HepG2 (cell line): Measurements from ENCODE around the gene MYD88. TPM values are rescaled to one million over a fixed set of nuclear protein-coding genes. Genes with fewer than 3 reads are reported as not detected.

Source experiments
- ATAC-seq: fragments of 200-7000 bp; cut with Tn5 transposase; 3 replicates; pipeline ENCODE4 v1.9.1; 2020; ENCODE audit warnings: mild to moderate bottlenecking, moderate library complexity
- BruUV-seq: library from RNA; stranded (reverse); fragments of 400-500 nt; replicated peaks from 2 replicates; lab custom pipeline; 2021; lab: Mats Ljungman, UMichigan
- CTCF ChIA-PET: fragments of 300-600 bp; formaldehyde crosslinking; extraction: SDS; loops from one replicate; lab custom pipeline; 2021; ENCODE audit warnings: low total read pairs, inconsistent platforms, low intra/inter-chr PET ratio; lab: Yijun Ruan, JAX
- POLR2A ChIA-PET: fragments of 350-600 bp; sonication (Branson Sonifier 250); formaldehyde crosslinking; loops from one replicate; lab custom pipeline; 2020; ENCODE audit warnings: antibody characterized with exemption, inconsistent platforms; lab: Yijun Ruan, JAX
- DNase-seq: peaks from one replicate; pipeline ENCODE4 v3.0.0-alpha.2; 2015; ENCODE audit warnings: low spot score
- FAIRE-seq: peaks from 3 replicates; lab custom pipeline; 2011; peaks lifted over from hg19 to GRCh38; lab: Jason Lieb, UNC
- H2AFZ ChIP-seq: one replicate; pipeline ENCODE4 v1.6.1; 2011; ENCODE audit warnings: low read length, inconsistent platforms
- H3K27ac ChIP-seq: fragments of 300-600 bp; 3 replicates; pipeline ENCODE4 v1.8.0; 2011; ENCODE audit warnings: mixed run types, mild to moderate bottlenecking, mixed read lengths, low read length, inconsistent platforms; ENCODE audit not compliant: insufficient read depth; ENCODE audit errors: extremely low read length
- H3K27me3 ChIP-seq, 2 experiments: fragments of 200-600 bp in 1 of 2; 2 replicates in 1 of 2; 3 replicates in 1 of 2; pipeline versions ENCODE4 v1.6.0 to v1.8.0; 2011; ENCODE audit warnings: low read length in 2 of 2, mild to moderate bottlenecking in 2 of 2, moderate library complexity in 2 of 2, inconsistent platforms in 1 of 2; ENCODE audit not compliant: insufficient read depth in 2 of 2, control insufficient read depth in 1 of 2
- H3K36me3 ChIP-seq, 2 experiments: fragments of 200-600 bp in 1 of 2; replicated peaks in 1 of 2; 2 replicates in 1 of 2; 3 replicates in 1 of 2; pipeline versions ENCODE4 v1.5.1 to v1.8.0; 2011; ENCODE audit warnings: low read length in 2 of 2, inconsistent platforms in 1 of 2; ENCODE audit not compliant: insufficient read depth in 2 of 2, control insufficient read depth in 1 of 2
- H3K4me1 ChIP-seq: 2 replicates; pipeline ENCODE4 v1.5.1; 2012; ENCODE audit warnings: low read length, inconsistent platforms; ENCODE audit not compliant: insufficient read depth
- H3K4me2 ChIP-seq: 2 replicates; pipeline ENCODE4 v1.6.0; 2011; ENCODE audit warnings: low read depth, low read length, inconsistent platforms
- H3K4me3 ChIP-seq, 3 experiments: fragments of 200-600 bp in 1 of 3; sonication (generic), shearing (Covaris generic) in 1 of 3; replicated peaks in 1 of 3; 2 replicates each; pipeline ENCODE4 v1.5.1; 2011 to 2016; ENCODE audit warnings: low read length in 3 of 3, inconsistent platforms in 2 of 3, low read depth in 2 of 3, mild to moderate bottlenecking in 2 of 3, control low read depth in 1 of 3, mixed read lengths in 1 of 3; ENCODE audit not compliant: insufficient read depth in 1 of 3
- H3K79me2 ChIP-seq: one replicate; pipeline ENCODE4 v1.6.1; 2011; ENCODE audit warnings: low read length, inconsistent platforms; ENCODE audit not compliant: insufficient read depth
- H3K9ac ChIP-seq: 2 replicates; pipeline ENCODE4 v1.6.0; 2011; ENCODE audit warnings: mild to moderate bottlenecking, low read depth, low read length, inconsistent platforms; ENCODE audit not compliant: insufficient read depth
- H3K9me3 ChIP-seq: 2 replicates; pipeline ENCODE4 v1.5.1; 2012; ENCODE audit warnings: mild to moderate bottlenecking, low read length
- H4K20me1 ChIP-seq: 2 replicates; pipeline ENCODE4 v1.6.0; 2011; ENCODE audit warnings: inconsistent platforms, mild to moderate bottlenecking, low read length, moderate library complexity; ENCODE audit not compliant: insufficient read depth
- AFF4 ChIP-seq: sonication (generic); formaldehyde crosslinking; IDR thresholded peaks from 2 replicates; pipeline ENCODE4 v1.4.0; 2020; ENCODE audit warnings: missing genetic modification reagents
- CSRNP1 ChIP-seq: sonication (generic); formaldehyde crosslinking; IDR thresholded peaks from 2 replicates; pipeline ENCODE4 v1.8.1; 2023; ENCODE audit warnings: mild to moderate bottlenecking, missing genetic modification reagents
- HOXA9 ChIP-seq: sonication (generic); formaldehyde crosslinking; IDR thresholded peaks from 2 replicates; pipeline ENCODE4 v1.8.1; 2022; ENCODE audit warnings: missing genetic modification reagents, mild to moderate bottlenecking, moderate library complexity, borderline replicate concordance
- JUN ChIP-seq: sonication (generic); formaldehyde crosslinking; IDR thresholded peaks from 2 replicates; pipeline ENCODE4 v1.4.0; 2020; ENCODE audit warnings: mild to moderate bottlenecking, missing genetic modification reagents
- ZBTB34 ChIP-seq: sonication (generic); formaldehyde crosslinking; IDR thresholded peaks from 2 replicates; pipeline ENCODE4 v1.8.0; 2022; ENCODE audit warnings: mild to moderate bottlenecking, missing genetic modification reagents
- ZNF225 ChIP-seq: sonication (generic); formaldehyde crosslinking; IDR thresholded peaks from 2 replicates; pipeline ENCODE4 v1.4.0; 2020; ENCODE audit warnings: mild to moderate bottlenecking, missing genetic modification reagents
- WGBS: methylation state at CpG from one replicate; pipeline ENCODE4 v1.1.6; 2017; ENCODE audit warnings: low lambda C conversion rate; 5-methylcytosine and 5-hydroxymethylcytosine counted together
- in situ Hi-C: cut with HindIII; loops from 2 replicates; pipeline ENCODE4 v1.10.0; 2017; ENCODE audit warnings: low pct_unique_long_range_greater_than_20kb; ENCODE audit not compliant: extremely low pct_ligation_motif_present
- intact Hi-C: fragments of 100-400 bp; cut with micrococcal nuclease; formaldehyde crosslinking; loops from one replicate; pipeline ENCODE4 v1.10.0; 2022; ENCODE audit not compliant: unreplicated experiment
- polyA plus RNA-seq, 8 experiments: library from polyadenylated mRNA; depleted of rRNA in 3 of 8; stranded (reverse) in 7 of 8; unstranded in 1 of 8; fragments of >200 nt; fragmentation: Illumina TruSeq in 4 of 8; extraction: Trizol in 4 of 8; gene quantifications; 2 replicates each; pipeline versions ENCODE4 v1.2.1 to v1.2.3, GENCODE V29; 2011 to 2016; ENCODE audit warnings: low read depth in 4 of 8, missing spikeins in 1 of 8, mixed read lengths in 1 of 8; ENCODE audit not compliant: insufficient read depth in 1 of 8
- total RNA-seq, 5 experiments: library from RNA; depleted of rRNA; stranded (reverse); fragments of >200 nt; fragmentation: Illumina TruSeq; extraction: Trizol; gene quantifications; 2 replicates each; pipeline ENCODE4 v1.2.3, GENCODE V29; 2016; ENCODE audit warnings: low read depth in 1 of 5

MYD88 gene
- total and polyA plus RNA-seq, 2 of the 13 experiments (the other 11 are each of a cell fraction or from before 2014, with no cell fraction given), result 7.6 to 32.7 TPM

GRCh38 chr3:38129058-38129457 is 9.4 kb upstream of the MYD88 start:
- TF ChIP-seq HOXA9 (CRISPR knock-in tag) (no peak), ZNF225 (no peak), CSRNP1 (CRISPR knock-in tag) (no peak), ZBTB34 (CRISPR knock-in tag) (no peak), AFF4 (CRISPR knock-in tag) (no peak), JUN (no peak)
- Histone ChIP-seq H2AFZ (no peak overlapping the region), H3K36me3 (peaks cover 40 to 86% of the 10 kb centered on the region in 2 experiments), H3K4me3 (no peak overlapping the region), H3K27me3 (no peaks in the 10 kb centered on the region), H3K4me2 (peak overlapping the region; percentile 2; the same call in 1 of the 2 replicates), H4K20me1 (peaks cover 43% of the 10 kb centered on the region), H3K9me3 (no peaks in the 10 kb centered on the region), H3K27ac (peak overlapping the region; percentile 97), H3K4me1 (peaks cover 100% of the 10 kb centered on the region), H3K9ac (no peak overlapping the region), H3K79me2 (peaks cover 54% of the 10 kb centered on the region)
- FAIRE-seq, result no peak
- no peak for ATAC-seq
- intact Hi-C loops, result no loop called here
- WGBS, result 96% methylated on average over 3 of the region's 5 CpGs
- ChIA-PET POLR2A (interaction anchor here (6.9 kb wide), 1 partner anchor 10 kb away, joined by 87 read pairs; no protein-coding TSS in a partner anchor), CTCF (no interaction called here)
- no peak for DNase-seq
- in situ Hi-C loops, result loop anchor here (25.0 kb wide), 1 partner anchor 333 kb away; the partner anchor contains the start of gene ACVR2B
- BruUV-seq, result no TSS peak
